ENCODE results near the gene BCR. TPM values are rescaled to one million over a fixed set of nuclear protein-coding genes. Genes with fewer than 3 reads are reported as not detected.

BCR gene
- total and polyA plus RNA-seq, 2 of the 13 experiments (the other 11 are each of a cell fraction or from before 2014, with no cell fraction given): 19.9 to 33.6 TPM

DNA sequence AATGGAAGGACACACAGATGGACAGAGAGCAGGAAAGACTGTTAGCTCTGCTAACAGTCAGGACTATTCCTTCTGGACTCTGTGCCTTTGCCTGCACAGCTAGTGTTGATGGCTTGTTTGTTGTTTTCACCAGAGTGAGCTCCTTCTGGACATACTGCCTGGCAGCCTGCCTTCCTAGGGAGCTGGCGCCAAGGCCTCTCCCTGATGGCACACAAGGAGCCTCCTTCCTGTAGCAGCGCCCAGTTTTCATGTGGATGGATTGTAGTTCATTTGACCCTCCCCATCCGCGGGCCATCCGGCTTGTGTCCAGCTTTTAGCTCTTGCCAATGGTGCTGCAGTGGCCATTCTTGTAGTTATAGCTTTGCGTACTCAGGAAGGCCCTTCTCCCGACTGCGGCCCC, 16.6 kb upstream of the BCR start (continued):
- TF ChIP-seq ZFX (CRISPR knock-in tag; IDR thresholded peaks at IDR 0.05; ENCODE audit: low read depth) (0 out of 2 replicates have a peak, but pooled peaks have one; percentile 47), ZBTB3 (CRISPR knock-in tag; IDR thresholded peaks at IDR 0.05; ENCODE audit: borderline replicate concordance, low read depth) (no peak), CHD4 (IDR thresholded peaks at IDR 0.05; ENCODE audit: borderline replicate concordance, low read length) (no peak), FOSL2 (CRISPR knock-in tag; IDR thresholded peaks at IDR 0.05) (no peak), ZNF34 (CRISPR knock-in tag; IDR thresholded peaks at IDR 0.05; ENCODE audit: borderline replicate concordance) (no peak), ZNF768 (CRISPR knock-in tag; IDR thresholded peaks at IDR 0.05) (no peak), HOXA3 (CRISPR knock-in tag; IDR thresholded peaks at IDR 0.05) (no peak; the same call in 1 of the 2 replicates), ZNF713 (CRISPR knock-in tag; IDR thresholded peaks at IDR 0.05) (no peak), IRF2 (CRISPR knock-in tag; IDR thresholded peaks at IDR 0.05) (no peak), HNF4A (CRISPR knock-in tag; IDR thresholded peaks at IDR 0.05) (peak; percentile 42; the same call in 1 of the 2 replicates), ZNF343 (CRISPR knock-in tag; IDR thresholded peaks at IDR 0.05) (no peak), DR1 (CRISPR knock-in tag; IDR thresholded peaks at IDR 0.05) (no peak), SETDB1 (CRISPR knock-in tag; IDR thresholded peaks at IDR 0.05; ENCODE audit: borderline replicate concordance) (no peak), ZNF567 (CRISPR knock-in tag; IDR thresholded peaks at IDR 0.05; ENCODE audit: borderline replicate concordance) (no peak), RAD51 (IDR thresholded peaks at IDR 0.05; ENCODE audit: borderline replicate concordance) (no peak), ZNF143 (CRISPR knock-in tag; IDR thresholded peaks at IDR 0.05) (no peak), ZMYM3 (CRISPR knock-in tag; IDR thresholded peaks at IDR 0.05) (no peak), ZFP82 (CRISPR knock-in tag; IDR thresholded peaks at IDR 0.05; ENCODE audit: borderline replicate concordance) (no peak), TAF15 (IDR thresholded peaks at IDR 0.05; ENCODE audit: low read depth, low read length, poor library complexity, severe bottlenecking) (no peak), ZC3H4 (CRISPR knock-in tag; IDR thresholded peaks at IDR 0.05; ENCODE audit: borderline replicate concordance) (no peak)
- TF ChIP-seq, protein P1, sequence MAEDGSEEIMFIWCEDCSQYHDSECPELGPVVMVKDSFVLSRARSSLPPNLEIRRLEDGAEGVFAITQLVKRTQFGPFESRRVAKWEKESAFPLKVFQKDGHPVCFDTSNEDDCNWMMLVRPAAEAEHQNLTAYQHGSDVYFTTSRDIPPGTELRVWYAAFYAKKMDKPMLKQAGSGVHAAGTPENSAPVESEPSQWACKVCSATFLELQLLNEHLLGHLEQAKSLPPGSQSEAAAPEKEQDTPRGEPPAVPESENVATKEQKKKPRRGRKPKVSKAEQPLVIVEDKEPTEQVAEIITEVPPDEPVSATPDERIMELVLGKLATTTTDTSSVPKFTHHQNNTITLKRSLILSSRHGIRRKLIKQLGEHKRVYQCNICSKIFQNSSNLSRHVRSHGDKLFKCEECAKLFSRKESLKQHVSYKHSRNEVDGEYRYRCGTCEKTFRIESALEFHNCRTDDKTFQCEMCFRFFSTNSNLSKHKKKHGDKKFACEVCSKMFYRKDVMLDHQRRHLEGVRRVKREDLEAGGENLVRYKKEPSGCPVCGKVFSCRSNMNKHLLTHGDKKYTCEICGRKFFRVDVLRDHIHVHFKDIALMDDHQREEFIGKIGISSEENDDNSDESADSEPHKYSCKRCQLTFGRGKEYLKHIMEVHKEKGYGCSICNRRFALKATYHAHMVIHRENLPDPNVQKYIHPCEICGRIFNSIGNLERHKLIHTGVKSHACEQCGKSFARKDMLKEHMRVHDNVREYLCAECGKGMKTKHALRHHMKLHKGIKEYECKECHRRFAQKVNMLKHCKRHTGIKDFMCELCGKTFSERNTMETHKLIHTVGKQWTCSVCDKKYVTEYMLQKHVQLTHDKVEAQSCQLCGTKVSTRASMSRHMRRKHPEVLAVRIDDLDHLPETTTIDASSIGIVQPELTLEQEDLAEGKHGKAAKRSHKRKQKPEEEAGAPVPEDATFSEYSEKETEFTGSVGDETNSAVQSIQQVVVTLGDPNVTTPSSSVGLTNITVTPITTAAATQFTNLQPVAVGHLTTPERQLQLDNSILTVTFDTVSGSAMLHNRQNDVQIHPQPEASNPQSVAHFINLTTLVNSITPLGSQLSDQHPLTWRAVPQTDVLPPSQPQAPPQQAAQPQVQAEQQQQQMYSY (CRISPR knock-in tag; IDR thresholded peaks at IDR 0.05): peak; percentile 93
- TF ChIP-seq, protein P2, sequence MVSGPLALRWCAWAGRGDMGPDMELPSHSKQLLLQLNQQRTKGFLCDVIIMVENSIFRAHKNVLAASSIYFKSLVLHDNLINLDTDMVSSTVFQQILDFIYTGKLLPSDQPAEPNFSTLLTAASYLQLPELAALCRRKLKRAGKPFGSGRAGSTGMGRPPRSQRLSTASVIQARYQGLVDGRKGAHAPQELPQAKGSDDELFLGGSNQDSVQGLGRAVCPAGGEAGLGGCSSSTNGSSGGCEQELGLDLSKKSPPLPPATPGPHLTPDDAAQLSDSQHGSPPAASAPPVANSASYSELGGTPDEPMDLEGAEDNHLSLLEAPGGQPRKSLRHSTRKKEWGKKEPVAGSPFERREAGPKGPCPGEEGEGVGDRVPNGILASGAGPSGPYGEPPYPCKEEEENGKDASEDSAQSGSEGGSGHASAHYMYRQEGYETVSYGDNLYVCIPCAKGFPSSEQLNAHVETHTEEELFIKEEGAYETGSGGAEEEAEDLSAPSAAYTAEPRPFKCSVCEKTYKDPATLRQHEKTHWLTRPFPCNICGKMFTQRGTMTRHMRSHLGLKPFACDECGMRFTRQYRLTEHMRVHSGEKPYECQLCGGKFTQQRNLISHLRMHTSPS (CRISPR knock-in tag; IDR thresholded peaks at IDR 0.05; ENCODE audit: low read depth): 0 out of 2 replicates have a peak, but pooled peaks have one; percentile 45
- TF ChIP-seq, protein P3, sequence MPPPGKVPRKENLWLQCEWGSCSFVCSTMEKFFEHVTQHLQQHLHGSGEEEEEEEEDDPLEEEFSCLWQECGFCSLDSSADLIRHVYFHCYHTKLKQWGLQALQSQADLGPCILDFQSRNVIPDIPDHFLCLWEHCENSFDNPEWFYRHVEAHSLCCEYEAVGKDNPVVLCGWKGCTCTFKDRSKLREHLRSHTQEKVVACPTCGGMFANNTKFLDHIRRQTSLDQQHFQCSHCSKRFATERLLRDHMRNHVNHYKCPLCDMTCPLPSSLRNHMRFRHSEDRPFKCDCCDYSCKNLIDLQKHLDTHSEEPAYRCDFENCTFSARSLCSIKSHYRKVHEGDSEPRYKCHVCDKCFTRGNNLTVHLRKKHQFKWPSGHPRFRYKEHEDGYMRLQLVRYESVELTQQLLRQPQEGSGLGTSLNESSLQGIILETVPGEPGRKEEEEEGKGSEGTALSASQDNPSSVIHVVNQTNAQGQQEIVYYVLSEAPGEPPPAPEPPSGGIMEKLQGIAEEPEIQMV (CRISPR knock-in tag; IDR thresholded peaks at IDR 0.05; ENCODE audit: low read depth): no peak
